ENCODE data around the gene CSAD. TPM values are rescaled to one million over a fixed set of nuclear protein-coding genes. Genes with fewer than 3 reads are reported as not detected.

Gene CSAD
- total and polyA plus RNA-seq, 2 donors (not counting 3 experiments of a cell fraction or from before 2014, with no cell fraction given), result 21.1 to 24.4 TPM

- peaks cover 62% of the 10 kb centered on the region for H3K4me1 ChIP-seq (ENCODE audit: control insufficient read depth, extremely low read depth, insufficient read depth, low read length)
- H3K79me2 ChIP-seq (ENCODE audit: control insufficient read depth, insufficient read depth, low read length), result no peaks in the 10 kb centered on the region
Measured at GRCh38 chr12:53219292-53219955, 38.7 kb upstream of the CSAD start.

More at GRCh38 chr12:53219292-53219955, 38.7 kb upstream of the CSAD start:
- Histone ChIP-seq H3K4me2 (ENCODE audit: insufficient read depth, low read length) (peak overlapping the region; percentile 75), H3K9ac (replicated peaks; ENCODE audit: extremely low read depth, insufficient read depth, low read length) (peak overlapping the region; percentile 40), H3K27ac (ENCODE audit: insufficient read depth, low read depth, low read length) (no peak overlapping the region), H3K9me1 (replicated peaks; ENCODE audit: control insufficient read depth, extremely low read depth, insufficient read depth, low read length) (no peaks in the 10 kb centered on the region), H4K20me1 (replicated peaks; ENCODE audit: control insufficient read depth, extremely low read depth, insufficient read depth, low read length) (no peaks in the 10 kb centered on the region), H3K27me3 (ENCODE audit: control insufficient read depth in 2 of 2, insufficient read depth in 2 of 2, low read length in 2 of 2) (no peaks in the 10 kb centered on the region), H2AFZ (ENCODE audit: low read depth, low read length) (peak overlapping the region; percentile 93), H3K4me3 (replicated peaks in 1 of 3; ENCODE audit: insufficient read depth in 1 of 3, low read depth in 1 of 3, low read length in 3 of 3) (peak overlapping the region; percentile 45 to 66 (median 63)), H3K36me3 (ENCODE audit: control insufficient read depth in 2 of 2, extremely low read depth in 1 of 2, insufficient read depth in 2 of 2, low read length in 2 of 2) (no peaks in the 10 kb centered on the region), H3K9me3 (replicated peaks; ENCODE audit: control insufficient read depth, insufficient read depth, low read length) (no peaks in the 10 kb centered on the region)
- peak; percentile 58 for DNase-seq (ENCODE audit: low read depth, low spot score)
- BruUV-seq (replicated peaks), result no TSS peak
- no peak for TF ChIP-seq MYC (IDR thresholded peaks at IDR 0.05; ENCODE audit: low read depth, low read length)
- no peak for TF ChIP-seq JUN (IDR thresholded peaks at IDR 0.05; ENCODE audit: borderline replicate concordance, insufficient read depth, insufficient read length, low read depth)
- TF ChIP-seq POLR2AphosphoS5 (IDR thresholded peaks at IDR 0.05; ENCODE audit: insufficient read depth, low read depth, low read length), result no peak
- no peak for TF ChIP-seq GATA2 (IDR thresholded peaks at IDR 0.05; ENCODE audit: insufficient read depth, insufficient read length, low read depth, low read length)
- no peak for TF ChIP-seq POLR2A (IDR thresholded peaks at IDR 0.05; ENCODE audit: low read depth, low read length)
- TF ChIP-seq EZH2 (IDR thresholded peaks at IDR 0.05; ENCODE audit: borderline replicate concordance, low read depth, low read length, severe bottlenecking), result no peak
- TF ChIP-seq FOS (IDR thresholded peaks at IDR 0.05; ENCODE audit: borderline replicate concordance, insufficient read depth, low read length), result no peak
- TF ChIP-seq CTCF (IDR thresholded peaks at IDR 0.05; ENCODE audit: extremely low read depth in 1 of 2, insufficient read depth in 1 of 2, low read depth in 1 of 2, low read length in 2 of 2), result no peak
- TF ChIP-seq MAX (IDR thresholded peaks at IDR 0.05; ENCODE audit: insufficient read depth, insufficient read length), result no peak
- intact Hi-C loops (cut with micrococcal nuclease) (no loop called here), dilution Hi-C loops (cut with MboI; ENCODE audit: extremely low pct_ligation_motif_present, low sequenced_read_pairs) (no loop called here)
- ChIA-PET CTCF (interaction anchor here (0.8 to 4.2 kb wide), 19 partner anchors 17 to 202 kb away, joined by 3 to 29 read pairs (median 4); partner anchors contain the start of genes AAAS, ESPL1, MYG1 and PFDN5), POLR2A (interaction anchor here (0.6 kb wide), 1 partner anchor 25 kb away, joined by 4 read pairs; no protein-coding TSS in a partner anchor)
- peak; percentile 38 for FAIRE-seq

Data from endothelial cell of umbilical vein (primary cell).